Karpas-422 (cell line): ENCODE measurements around the gene SPOCK1. TPM values are rescaled to one million over a fixed set of nuclear protein-coding genes. Genes with fewer than 3 reads are reported as not detected.

ENCODE experiments used
- DNase-seq: peaks from one replicate; pipeline ENCODE4 v3.0.0-alpha.2; 2015
- H2AFZ ChIP-seq: fragments of 200-600 bp; sonication (generic); 2 replicates; pipeline ENCODE4 v1.6.1; 2014; ENCODE audit warnings: antibody characterized with exemption, low read length, mixed read lengths
- H3K27ac ChIP-seq: fragments of 200-600 bp; sonication (generic); 2 replicates; pipeline ENCODE4 v1.5.1; 2014; ENCODE audit warnings: mild to moderate bottlenecking, low read length, moderate library complexity
- H3K27me3 ChIP-seq: fragments of 200-600 bp; sonication (generic); 2 replicates; pipeline ENCODE4 v1.6.1; 2014; ENCODE audit warnings: low read length, mixed read lengths
- H3K36me3 ChIP-seq: fragments of 200-600 bp; sonication (generic); 2 replicates; pipeline ENCODE4 v1.6.1; 2014; ENCODE audit warnings: low read length, mixed read lengths; ENCODE audit not compliant: insufficient read depth
- H3K4me1 ChIP-seq: fragments of 200-600 bp; sonication (generic); 2 replicates; pipeline ENCODE4 v1.6.1; 2014; ENCODE audit warnings: mild to moderate bottlenecking, low read length, mixed read lengths
- H3K4me2 ChIP-seq: fragments of 200-600 bp; sonication (generic); 2 replicates; pipeline ENCODE4 v1.6.1; 2014; ENCODE audit warnings: low read length, low read depth, mild to moderate bottlenecking; ENCODE audit not compliant: poor library complexity, severe bottlenecking
- H3K4me3 ChIP-seq: fragments of 200-600 bp; sonication (generic); 2 replicates; pipeline ENCODE4 v1.5.1; 2014; ENCODE audit warnings: mild to moderate bottlenecking, antibody characterized with exemption, low read length, mixed read lengths
- H3K79me2 ChIP-seq: fragments of 200-600 bp; sonication (generic); 2 replicates; pipeline ENCODE4 v1.6.1; 2014; ENCODE audit warnings: mild to moderate bottlenecking, low read length, mixed read lengths
- H3K9ac ChIP-seq: fragments of 200-600 bp; sonication (generic); 2 replicates; pipeline ENCODE4 v1.6.0; 2014; ENCODE audit warnings: low read length
- H3K9me2 ChIP-seq: fragments of 200-600 bp; sonication (generic), shearing (Covaris generic); replicated peaks from 2 replicates; pipeline ENCODE4 v1.6.0; 2014; ENCODE audit warnings: mild to moderate bottlenecking, low read length, moderate library complexity; ENCODE audit not compliant: insufficient read depth
- H3K9me3 ChIP-seq: fragments of 300-700, 200-600 bp; sonication (generic); 2 replicates; pipeline ENCODE4 v1.6.1; 2014; ENCODE audit warnings: low read length, mixed read lengths
- H4K20me1 ChIP-seq: fragments of 200-600 bp; sonication (generic); 2 replicates; pipeline ENCODE4 v1.6.1; 2014; ENCODE audit warnings: mild to moderate bottlenecking, antibody characterized with exemption, low read length, low read depth; ENCODE audit not compliant: insufficient read depth
- total RNA-seq: library from RNA; depleted of rRNA; stranded (reverse); fragments of >200 nt; shearing (Covaris generic); gene quantifications from 2 replicates; pipeline ENCODE4 v1.2.3, GENCODE V29; 2014; ENCODE audit warnings: low replicate concordance

Gene SPOCK1
- total RNA-seq, 1 experiment from 2014 or later: 1.0 TPM

DNA sequence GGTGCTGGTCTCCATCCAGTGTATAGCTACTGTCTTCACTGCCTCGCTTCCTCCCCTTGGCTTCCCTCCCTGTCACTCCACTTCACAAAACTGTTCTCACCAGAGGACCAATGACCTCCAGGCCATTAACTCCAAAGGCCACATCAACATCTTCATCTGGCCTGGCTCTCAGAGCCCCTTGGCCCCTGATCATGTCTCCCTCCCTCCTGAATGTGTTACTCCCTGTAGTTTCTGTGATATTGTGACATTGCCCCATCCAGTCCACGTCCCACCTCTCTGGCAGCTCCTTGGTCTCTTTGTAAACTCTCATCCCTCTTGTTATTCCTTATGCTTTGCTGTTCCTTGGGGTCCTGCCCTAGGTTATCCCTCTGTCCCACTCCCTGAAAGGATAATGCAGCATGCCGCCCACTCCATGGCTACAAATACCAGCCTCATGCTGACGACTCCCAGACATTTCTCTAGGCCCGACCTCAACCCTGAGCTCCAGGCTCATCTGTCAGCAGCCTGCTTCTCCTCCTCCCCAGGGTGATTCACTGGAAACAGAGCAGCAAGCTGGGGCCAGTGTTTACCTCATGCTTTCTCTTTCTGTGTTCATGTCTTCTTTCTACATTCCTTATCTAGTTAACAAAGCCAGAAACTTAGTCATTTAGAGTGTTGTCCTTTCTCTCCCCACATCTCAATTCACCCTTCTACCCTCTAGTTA is 312.2 kb downstream of the SPOCK1 start:
- Histone ChIP-seq H3K4me2 (no peak overlapping the region), H3K79me2 (no peaks in the 10 kb centered on the region), H3K9ac (no peak overlapping the region), H2AFZ (no peak overlapping the region), H3K27ac (no peak overlapping the region), H4K20me1 (no peaks in the 10 kb centered on the region), H3K9me2 (no peaks in the 10 kb centered on the region), H3K36me3 (no peaks in the 10 kb centered on the region), H3K4me3 (no peak overlapping the region), H3K27me3 (no peaks in the 10 kb centered on the region), H3K4me1 (peaks cover 8% of the 10 kb centered on the region), H3K9me3 (no peaks in the 10 kb centered on the region)
- no peak for DNase-seq

DNA sequence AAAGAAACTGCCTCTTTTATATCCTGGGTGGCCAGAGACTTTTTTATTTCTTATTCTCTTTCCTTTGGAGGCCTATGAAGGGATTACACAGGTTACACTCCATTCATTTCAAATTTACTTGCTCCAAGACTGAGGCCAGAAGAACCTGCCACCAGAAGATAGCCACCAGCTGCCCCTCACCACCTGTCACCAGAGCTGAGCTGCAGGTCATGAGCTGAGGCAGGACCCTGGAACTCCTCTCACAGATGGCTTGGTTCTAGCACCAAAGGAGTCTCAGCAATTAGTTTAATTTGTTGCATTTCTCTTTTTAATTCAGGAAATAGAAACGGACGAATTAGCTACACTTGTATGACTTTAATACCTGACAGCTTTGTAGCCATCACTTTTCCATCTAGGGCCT is 313.9 kb downstream of the SPOCK1 start:
- Histone ChIP-seq H3K36me3 (no peaks in the 10 kb centered on the region), H3K9me2 (no peaks in the 10 kb centered on the region), H3K27me3 (no peaks in the 10 kb centered on the region), H3K9ac (no peak overlapping the region), H3K79me2 (no peaks in the 10 kb centered on the region), H4K20me1 (no peaks in the 10 kb centered on the region), H3K4me3 (no peak overlapping the region), H2AFZ (no peak overlapping the region), H3K27ac (no peak overlapping the region), H3K9me3 (no peaks in the 10 kb centered on the region), H3K4me1 (peaks cover 8% of the 10 kb centered on the region), H3K4me2 (no peak overlapping the region)
- DNase-seq: no peak

DNA sequence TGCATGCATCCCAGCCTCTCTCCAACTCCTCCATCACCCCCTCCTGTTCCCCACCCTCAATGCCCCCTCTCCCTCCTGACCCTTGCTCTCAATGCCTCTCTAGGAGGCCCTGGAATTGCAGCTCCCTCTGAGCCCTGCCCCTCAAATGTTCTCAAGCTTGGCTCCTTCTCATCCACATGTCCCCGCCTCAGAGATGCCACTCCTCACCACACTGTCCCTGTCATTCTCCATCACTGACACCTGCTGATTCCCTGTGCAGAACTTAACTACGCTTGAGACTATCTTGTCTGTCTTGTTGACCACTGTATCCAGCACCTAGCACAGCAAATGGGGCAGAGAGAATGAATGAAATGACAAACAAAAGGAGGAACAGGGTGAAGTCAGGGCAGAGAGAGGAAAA is 314.4 kb downstream of the SPOCK1 start:
- H3K79me2 ChIP-seq: no peaks in the 10 kb centered on the region
- no peaks in the 10 kb centered on the region for H3K9me3 ChIP-seq
- no peaks in the 10 kb centered on the region for H3K9me2 ChIP-seq
- H3K4me1 ChIP-seq: peaks cover 8% of the 10 kb centered on the region
- H3K4me2 ChIP-seq: no peak overlapping the region
- DNase-seq: no peak
- no peak overlapping the region for H2AFZ ChIP-seq
- H3K36me3 ChIP-seq: no peaks in the 10 kb centered on the region
- no peak overlapping the region for H3K9ac ChIP-seq
- no peaks in the 10 kb centered on the region for H3K27me3 ChIP-seq
- no peak overlapping the region for H3K4me3 ChIP-seq
- H3K27ac ChIP-seq: no peak overlapping the region
- no peaks in the 10 kb centered on the region for H4K20me1 ChIP-seq

DNA sequence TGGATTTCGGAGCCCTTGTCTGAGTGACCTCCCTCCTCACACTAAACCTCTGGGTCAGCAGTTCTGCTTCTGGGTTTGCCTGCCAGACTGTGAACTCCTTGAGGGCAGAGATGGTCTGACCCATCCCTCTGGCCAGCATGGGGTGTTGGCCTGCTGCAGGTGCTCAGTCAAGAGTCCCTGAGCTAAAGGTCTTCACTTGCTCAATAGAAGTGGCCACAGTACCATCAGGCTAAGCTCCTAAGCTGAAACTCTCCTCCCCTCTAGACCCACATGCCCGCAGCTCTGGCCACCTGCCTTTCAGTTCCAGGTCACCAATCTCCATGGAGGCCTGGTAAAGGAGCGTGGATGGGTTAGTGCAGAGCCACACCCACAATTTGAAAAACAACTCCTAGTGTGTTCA is 316.6 kb downstream of the SPOCK1 start:
- Histone ChIP-seq H3K27ac (no peak overlapping the region), H3K9ac (no peak overlapping the region), H3K4me2 (no peak overlapping the region), H3K79me2 (no peaks in the 10 kb centered on the region), H3K36me3 (no peaks in the 10 kb centered on the region), H3K9me2 (no peaks in the 10 kb centered on the region), H3K9me3 (no peaks in the 10 kb centered on the region), H2AFZ (no peak overlapping the region), H3K27me3 (no peaks in the 10 kb centered on the region), H3K4me3 (no peak overlapping the region), H4K20me1 (no peaks in the 10 kb centered on the region), H3K4me1 (peaks cover 8% of the 10 kb centered on the region)
- DNase-seq: no peak

DNA sequence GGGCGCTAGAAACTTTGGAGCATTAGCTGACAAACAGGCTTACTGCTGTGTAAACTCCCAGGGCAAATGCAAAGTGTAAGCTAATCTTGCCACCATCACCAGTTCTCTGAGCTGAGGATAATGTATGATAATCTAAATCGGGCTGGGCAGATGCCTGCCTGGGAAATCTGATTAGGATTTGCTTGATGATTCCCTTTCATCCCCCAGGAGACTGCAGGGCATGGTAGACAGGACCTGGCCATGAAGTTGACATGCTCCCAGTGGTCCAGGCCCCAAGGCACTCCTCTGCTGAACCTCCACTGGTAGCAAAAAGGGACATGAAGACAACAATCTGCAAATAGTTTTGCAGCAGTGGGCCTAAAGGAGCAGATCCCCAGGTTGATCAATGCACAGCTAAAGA is 317.5 kb downstream of the SPOCK1 start:
- no peaks in the 10 kb centered on the region for H3K27me3 ChIP-seq
- H3K79me2 ChIP-seq: no peaks in the 10 kb centered on the region

DNA sequence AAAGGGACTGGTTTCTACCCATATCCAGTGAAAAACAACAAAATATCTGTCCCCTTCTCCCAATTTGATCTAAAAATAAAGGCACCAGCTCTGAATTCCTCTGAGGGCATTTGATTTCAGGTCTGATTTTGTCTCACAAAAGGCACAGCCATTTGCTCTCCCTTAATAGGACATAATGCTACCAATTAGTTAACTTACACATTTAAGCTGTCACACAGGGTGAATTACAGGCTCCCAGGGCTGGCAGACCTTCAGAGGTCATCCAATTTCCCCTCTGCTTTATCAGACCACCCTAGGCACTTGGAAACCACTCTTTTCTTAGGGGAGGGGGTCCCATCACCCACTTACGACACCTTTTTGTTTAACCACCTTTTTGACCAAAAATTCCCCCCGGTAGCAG is 319.9 kb downstream of the SPOCK1 start:
- H3K27ac ChIP-seq: no peak overlapping the region
- H2AFZ ChIP-seq: no peak overlapping the region
- no peaks in the 10 kb centered on the region for H3K9me3 ChIP-seq
- no peak overlapping the region for H3K9ac ChIP-seq
- DNase-seq: no peak
- H3K4me1 ChIP-seq: peaks cover 6% of the 10 kb centered on the region
- H3K4me2 ChIP-seq: no peak overlapping the region
- H3K4me3 ChIP-seq: no peak overlapping the region
- no peaks in the 10 kb centered on the region for H4K20me1 ChIP-seq
- H3K36me3 ChIP-seq: no peaks in the 10 kb centered on the region
- no peaks in the 10 kb centered on the region for H3K27me3 ChIP-seq
- no peaks in the 10 kb centered on the region for H3K79me2 ChIP-seq
- no peaks in the 10 kb centered on the region for H3K9me2 ChIP-seq

More for the DNA sequence above, 317.5 kb downstream of the SPOCK1 start:
- no peak overlapping the region for H2AFZ ChIP-seq
- DNase-seq: no peak
- peaks cover 8% of the 10 kb centered on the region for H3K4me1 ChIP-seq
- H3K4me2 ChIP-seq: no peak overlapping the region
- H3K27ac ChIP-seq: no peak overlapping the region
- H3K4me3 ChIP-seq: no peak overlapping the region
- H3K36me3 ChIP-seq: no peaks in the 10 kb centered on the region
- H4K20me1 ChIP-seq: no peaks in the 10 kb centered on the region
- no peak overlapping the region for H3K9ac ChIP-seq
- H3K9me2 ChIP-seq: no peaks in the 10 kb centered on the region
- H3K9me3 ChIP-seq: no peaks in the 10 kb centered on the region

DNA sequence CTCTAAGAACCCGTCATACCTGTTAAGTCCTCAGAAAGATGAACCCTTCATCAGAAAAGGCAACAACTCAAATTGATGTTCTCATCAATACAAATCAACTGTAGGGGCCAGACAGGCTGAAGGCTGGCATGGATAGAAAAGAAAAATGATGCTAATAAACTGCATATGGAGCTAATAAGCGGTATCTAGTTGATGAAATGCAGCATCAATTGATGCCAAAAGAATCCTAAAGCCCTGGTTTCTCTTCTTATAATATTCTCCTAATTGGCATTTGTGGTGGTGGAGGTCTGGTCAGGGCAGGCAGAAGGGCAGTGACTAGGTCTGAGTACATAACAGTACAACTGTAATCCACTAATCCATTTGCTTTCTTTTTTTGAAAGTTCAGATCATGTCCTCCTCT is 322.5 kb downstream of the SPOCK1 start:
- H3K4me1 ChIP-seq: no peaks in the 10 kb centered on the region
- no peak overlapping the region for H3K4me3 ChIP-seq
- no peak overlapping the region for H2AFZ ChIP-seq
- no peak for DNase-seq
- H3K79me2 ChIP-seq: no peaks in the 10 kb centered on the region
- H3K27ac ChIP-seq: no peak overlapping the region
- H3K27me3 ChIP-seq: no peaks in the 10 kb centered on the region
- H3K9me3 ChIP-seq: no peaks in the 10 kb centered on the region
- H4K20me1 ChIP-seq: no peaks in the 10 kb centered on the region
- no peaks in the 10 kb centered on the region for H3K9me2 ChIP-seq
- H3K36me3 ChIP-seq: no peaks in the 10 kb centered on the region
- H3K4me2 ChIP-seq: no peak overlapping the region
- no peak overlapping the region for H3K9ac ChIP-seq

DNA sequence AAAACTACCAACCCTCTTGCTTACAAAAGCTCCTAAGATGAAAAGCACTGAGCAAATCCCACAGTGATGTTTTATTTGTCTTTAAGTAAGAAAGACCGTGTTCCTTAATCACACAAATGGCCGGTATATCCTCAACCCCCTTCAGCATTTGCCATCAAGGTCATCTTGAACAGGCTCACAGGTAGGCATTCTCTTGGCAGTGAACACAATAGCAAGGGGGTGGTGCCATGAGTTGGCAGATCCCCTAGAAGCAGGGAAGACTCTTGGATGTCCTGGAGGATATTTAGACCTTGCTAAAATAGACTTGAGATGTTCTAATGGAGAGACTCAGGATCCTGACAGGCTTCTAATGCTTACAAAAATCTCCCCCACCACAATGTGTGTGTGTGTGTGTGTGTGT is 323.0 kb downstream of the SPOCK1 start:
- Histone ChIP-seq H3K4me2 (no peak overlapping the region), H3K79me2 (no peaks in the 10 kb centered on the region), H4K20me1 (no peaks in the 10 kb centered on the region), H3K9me3 (no peaks in the 10 kb centered on the region), H3K9ac (no peak overlapping the region), H3K9me2 (no peaks in the 10 kb centered on the region), H3K4me3 (no peak overlapping the region), H3K27me3 (no peaks in the 10 kb centered on the region), H3K4me1 (no peaks in the 10 kb centered on the region; the same call in 1 of the 2 replicates), H3K36me3 (no peaks in the 10 kb centered on the region), H3K27ac (no peak overlapping the region), H2AFZ (no peak overlapping the region)
- DNase-seq: no peak
